KMS-11 (cell line): ENCODE measurements around the gene PDAP1.
"Not testable (repeated sequence)": the region's sequence is repeated elsewhere in the genome, so short reads cannot be mapped to it uniquely, and the experiment has no call there.

ENCODE experiments used
- H2AFZ ChIP-seq: fragments of 200-600 bp; sonication (generic); 2 replicates; pipeline ENCODE4 v1.6.1; 2016; ENCODE audit warnings: antibody characterized with exemption, mixed run types, low read depth
- H3K27ac ChIP-seq: fragments of 200-600 bp; sonication (generic); 2 replicates; pipeline ENCODE4 v1.6.1; 2016; ENCODE audit warnings: mild to moderate bottlenecking, mixed run types
- H3K27me3 ChIP-seq: fragments of 200-600 bp; sonication (generic); 2 replicates; pipeline ENCODE4 v1.6.1; 2017; ENCODE audit warnings: mild to moderate bottlenecking, low read depth, mixed run types, moderate library complexity; ENCODE audit not compliant: insufficient read depth
- H3K36me3 ChIP-seq: fragments of 200-600 bp; sonication (generic); 2 replicates; pipeline ENCODE4 v1.6.1; 2017; ENCODE audit warnings: mild to moderate bottlenecking, mixed run types; ENCODE audit not compliant: insufficient read depth
- H3K4me1 ChIP-seq: fragments of 200-600 bp; sonication (generic); 2 replicates; pipeline ENCODE4 v1.6.1; 2016; ENCODE audit warnings: mild to moderate bottlenecking, low read depth, mixed run types; ENCODE audit not compliant: poor library complexity, severe bottlenecking
- H3K4me2 ChIP-seq: fragments of 200-600 bp; sonication (generic); 2 replicates; pipeline ENCODE4 v1.7.0; 2016; ENCODE audit warnings: mild to moderate bottlenecking, mixed run types
- H3K4me3 ChIP-seq: fragments of 200-600 bp; sonication (generic); IDR thresholded peaks from 2 replicates; pipeline ENCODE4 v1.6.1; 2017; ENCODE audit warnings: low read depth, low read length, mixed read lengths; ENCODE audit not compliant: insufficient read depth
- H3K79me2 ChIP-seq: fragments of 200-600 bp; sonication (generic); 2 replicates; pipeline ENCODE4 v1.6.1; 2016; ENCODE audit warnings: low read depth, mixed run types; ENCODE audit not compliant: insufficient read depth
- H3K9ac ChIP-seq: fragments of 200-600 bp; sonication (generic); 2 replicates; pipeline ENCODE4 v1.6.1; 2016; ENCODE audit warnings: mild to moderate bottlenecking, mixed run types
- H4K20me1 ChIP-seq: fragments of 200-600 bp; sonication (generic); 2 replicates; pipeline ENCODE4 v1.6.1; 2016; ENCODE audit warnings: mild to moderate bottlenecking, mixed run types; ENCODE audit not compliant: insufficient read depth
- CTCF ChIP-seq: fragments of 200-600 bp; sonication (generic); conservative IDR thresholded peaks from 2 replicates; pipeline ENCODE4 v1.6.1; 2017; ENCODE audit warnings: low read depth, mild to moderate bottlenecking, antibody characterized with exemption, low read length, moderate library complexity, mixed read lengths

PDAP1 gene

GRCh38 chr7:99362801-99363200, 45.6 kb downstream of the PDAP1 start:
- H3K27me3 ChIP-seq, result no peaks in the 10 kb centered on the region

DNA sequence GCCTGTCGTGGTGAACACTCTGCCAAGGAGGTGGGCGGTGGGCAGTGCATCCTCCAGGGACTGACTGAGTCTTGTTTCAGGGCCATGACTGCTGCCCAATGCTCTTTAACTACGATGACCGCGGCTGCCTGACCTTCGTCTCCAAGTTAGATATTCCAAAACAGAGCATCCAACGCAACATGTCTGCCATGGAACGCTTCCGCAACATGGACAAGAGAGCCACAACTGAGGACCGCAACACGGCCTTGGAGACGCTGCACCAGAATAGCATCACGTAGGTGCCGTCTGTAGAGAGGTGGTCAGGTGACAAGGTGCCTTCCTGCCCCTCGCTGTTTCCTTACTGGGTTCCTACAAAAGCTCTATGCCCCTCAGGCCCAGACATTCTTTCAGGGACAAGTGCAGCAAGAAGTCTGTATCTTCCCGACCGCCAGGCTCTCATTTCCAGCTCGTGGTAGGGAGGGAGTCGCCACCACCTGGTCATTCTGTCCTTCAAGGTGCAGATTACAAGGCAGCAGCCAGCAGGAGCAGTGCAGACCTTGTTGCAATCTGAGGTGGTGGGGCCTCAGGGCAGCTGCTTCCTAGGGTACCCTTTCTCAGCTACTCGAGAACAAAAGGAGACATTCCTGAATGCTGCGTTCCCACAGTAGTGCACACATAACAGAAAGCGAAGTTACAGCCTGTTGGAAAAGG, 48.8 kb downstream of the PDAP1 start:
- Histone ChIP-seq H3K79me2 (no peaks in the 10 kb centered on the region), H3K9ac (no peak overlapping the region), H2AFZ (no peak overlapping the region), H3K4me1 (no peaks in the 10 kb centered on the region), H3K27ac (no peak overlapping the region), H3K4me2 (no peak overlapping the region), H4K20me1 (no peaks in the 10 kb centered on the region), H3K4me3 (no peak overlapping the region), H3K36me3 (peaks cover 12% of the 10 kb centered on the region; the same call in 1 of the 2 replicates), H3K27me3 (no peaks in the 10 kb centered on the region)
- TF ChIP-seq CTCF, result no peak

More at GRCh38 chr7:99362801-99363200, 45.6 kb downstream of the PDAP1 start:
- Histone ChIP-seq H3K4me1 (no peaks in the 10 kb centered on the region), H3K27ac (no peak overlapping the region), H3K4me3 (no peak overlapping the region), H3K9ac (no peak overlapping the region), H2AFZ (no peak overlapping the region), H4K20me1 (no peaks in the 10 kb centered on the region), H3K4me2 (no peak overlapping the region), H3K36me3 (peaks cover 12% of the 10 kb centered on the region; the same call in 1 of the 2 replicates), H3K79me2 (no peaks in the 10 kb centered on the region)
- no peak for TF ChIP-seq CTCF

GRCh38 chr7:99358521-99358920, 49.9 kb downstream of the PDAP1 start:
- H3K79me2 ChIP-seq, H3K4me1 ChIP-seq, H3K27ac ChIP-seq, H3K4me2 ChIP-seq, H3K27me3 ChIP-seq, H2AFZ ChIP-seq, H3K4me3 ChIP-seq, H3K9ac ChIP-seq, H3K36me3 ChIP-seq, H4K20me1 ChIP-seq: not testable (repeated sequence)

DNA sequence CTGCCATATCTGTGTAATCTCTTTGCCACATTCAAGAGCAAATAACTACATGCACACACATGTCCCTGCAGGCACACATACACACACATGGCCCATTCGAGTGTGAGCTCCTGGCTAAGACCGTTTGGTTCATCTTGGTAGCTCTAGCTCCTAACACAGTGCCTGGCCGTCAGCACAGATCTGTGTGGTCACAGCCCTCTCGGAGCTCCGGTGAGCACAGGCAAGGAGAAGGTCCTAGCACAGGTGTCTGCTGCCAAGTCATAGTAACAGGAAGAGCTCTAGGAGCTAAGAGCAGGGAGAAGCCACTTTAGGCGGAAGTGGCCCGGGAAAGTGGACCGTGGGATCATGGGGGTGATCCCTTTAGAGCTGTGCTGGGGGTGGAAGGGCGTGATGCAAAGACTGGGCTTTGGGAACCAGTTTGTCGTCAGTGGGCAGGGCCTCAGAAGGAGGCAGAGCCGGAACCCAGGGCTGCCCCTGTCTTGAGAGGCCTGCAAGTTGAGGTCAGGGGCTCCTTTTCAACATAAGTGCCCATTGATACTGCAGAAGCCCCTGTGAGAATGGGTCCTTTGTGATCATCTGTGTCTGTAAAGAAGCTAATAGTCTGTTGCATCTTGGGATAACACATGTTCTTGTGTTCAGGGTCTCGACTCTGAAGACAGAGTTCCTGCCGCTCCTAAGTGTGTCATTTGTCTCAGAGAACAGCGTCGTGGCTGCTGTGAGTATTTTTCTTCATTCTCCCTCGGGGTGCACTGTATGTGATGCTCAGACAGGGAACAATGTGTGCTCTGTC, 50.5 kb downstream of the PDAP1 start:
- Histone ChIP-seq H3K4me3 (no peak overlapping the region), H3K27me3 (no peaks in the 10 kb centered on the region), H3K4me2 (no peak overlapping the region), H3K36me3 (peaks cover 5% of the 10 kb centered on the region; the same call in 1 of the 2 replicates), H3K9ac (no peak overlapping the region), H3K4me1 (no peaks in the 10 kb centered on the region), H3K27ac (no peak overlapping the region), H4K20me1 (no peaks in the 10 kb centered on the region), H3K79me2 (no peaks in the 10 kb centered on the region), H2AFZ (no peak overlapping the region)
- no peak for TF ChIP-seq CTCF

DNA sequence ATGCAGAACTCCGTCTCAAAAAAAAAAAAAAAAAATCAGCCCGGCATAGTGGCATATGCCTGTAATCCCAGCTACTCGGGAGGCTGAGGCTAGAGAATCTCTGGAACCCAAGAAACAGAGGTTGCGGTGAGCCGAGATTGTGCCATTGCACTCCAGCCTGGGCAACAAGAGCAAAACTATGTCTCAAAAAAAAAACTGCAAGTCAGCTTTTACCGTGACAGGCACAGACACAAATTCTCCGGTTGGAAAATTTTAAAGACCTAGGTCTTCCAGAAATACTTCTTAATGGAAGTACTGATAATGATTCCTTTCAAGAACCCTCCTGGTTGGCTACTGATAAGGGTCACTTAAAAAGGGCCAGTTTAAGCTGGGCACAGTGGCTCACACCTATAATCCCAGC, 53.3 kb downstream of the PDAP1 start:
- Histone ChIP-seq H3K4me1 (no peaks in the 10 kb centered on the region), H3K9ac (no peak overlapping the region), H3K4me3 (no peak overlapping the region), H3K27me3 (no peaks in the 10 kb centered on the region), H3K27ac (no peak overlapping the region), H3K79me2 (no peaks in the 10 kb centered on the region), H3K36me3 (peaks cover 14% of the 10 kb centered on the region; the same call in 1 of the 2 replicates), H3K4me2 (no peak overlapping the region), H2AFZ (no peak overlapping the region), H4K20me1 (no peaks in the 10 kb centered on the region)
- no peak for TF ChIP-seq CTCF
